Tibial artery (tissue), 4 donors: Measurements from ENCODE around the gene TESPA1.
"Not testable (repeated sequence)": the region's sequence is repeated elsewhere in the genome, so short reads cannot be mapped to it uniquely, and the experiment has no call there.

Experiments
- DNase-seq, 2 donors: peaks; one replicate each; pipeline ENCODE4 v3.0.0-alpha.2; 2019
- H3K27ac ChIP-seq, 2 donors: fragments of 200-600 bp; sonication (generic) in 1 of 2; 1 replicate in 1 of 2; 2 replicates in 1 of 2; pipeline ENCODE4 v1.5.1; 2018 to 2019; ENCODE audit warnings: mild to moderate bottlenecking in 1 of 2
- H3K27me3 ChIP-seq, 2 donors: fragments of 200-600 bp; sonication (generic) in 1 of 2; one replicate each; pipeline versions ENCODE4 v1.5.1 to v1.6.0; 2016 to 2019
- H3K36me3 ChIP-seq, 3 donors: fragments of 200-600 bp; sonication (generic) in 2 of 3; one replicate each; pipeline ENCODE4 v1.5.1; 2016 to 2019; ENCODE audit warnings: mild to moderate bottlenecking in 2 of 3
- H3K4me1 ChIP-seq, 4 donors: fragments of 200-600 bp; sonication (generic) in 2 of 4; 1 replicate in 3 of 4; 2 replicates in 1 of 4; pipeline ENCODE4 v1.5.1; 2016 to 2019
- H3K4me3 ChIP-seq, 2 donors: fragments of 200-600 bp; sonication (generic) in 1 of 2; 1 replicate in 1 of 2; 2 replicates in 1 of 2; pipeline ENCODE4 v1.5.1; 2018 to 2019; ENCODE audit warnings: mild to moderate bottlenecking in 2 of 2
- H3K9me3 ChIP-seq, 3 donors: fragments of 200-600 bp; sonication (generic) in 1 of 3; one replicate each; pipeline ENCODE4 v1.5.1; 2016 to 2019
- intact Hi-C: fragments of 100-400 bp; cut with DNase I; formaldehyde crosslinking; loops from one replicate; pipeline ENCODE4 v1.15.0; 2023; ENCODE audit warnings: low total_unique reads
- TF ChIP-seq, protein P1 (sequence below), 2 experiments: fragments of 200-600 bp in 1 of 2; fragments of 450-650 bp in 1 of 2; IDR thresholded peaks; one replicate each; pipeline ENCODE4 v1.5.1; 2017 to 2019; ENCODE audit warnings: antibody characterized with exemption in 2 of 2, mild to moderate bottlenecking in 1 of 2, moderate library complexity in 1 of 2

The TESPA1 gene

DNA sequence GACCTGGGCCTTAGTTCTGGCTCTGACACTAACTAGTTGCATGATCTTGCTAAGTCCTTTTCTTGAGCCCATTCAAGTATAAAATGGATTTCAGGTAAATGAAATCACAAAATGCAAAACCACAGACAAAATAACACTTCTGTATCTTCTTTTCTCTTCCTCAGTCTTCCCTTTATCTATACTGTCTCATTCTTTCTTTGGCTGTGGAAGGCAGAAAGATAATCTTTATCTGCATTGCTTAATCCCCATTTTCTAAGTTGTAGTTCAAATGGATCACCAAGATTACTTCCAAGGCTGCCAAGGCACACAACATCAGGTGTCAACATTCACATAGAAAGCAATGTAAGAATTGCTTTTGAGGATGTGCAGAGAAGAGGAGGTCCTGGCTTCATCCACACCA, 30.3 kb downstream of the TESPA1 start:
- Histone ChIP-seq H3K4me3 (no peak overlapping the region), H3K27me3 (peaks cover 0 to 2% of the 10 kb centered on the region in 2 donors), H3K27ac (no peak overlapping the region), H3K36me3 (no peaks in the 10 kb centered on the region), H3K4me1 (no peaks in the 10 kb centered on the region), H3K9me3 (no peaks in the 10 kb centered on the region)
- DNase-seq: no peak
- TF ChIP-seq, protein P1, sequence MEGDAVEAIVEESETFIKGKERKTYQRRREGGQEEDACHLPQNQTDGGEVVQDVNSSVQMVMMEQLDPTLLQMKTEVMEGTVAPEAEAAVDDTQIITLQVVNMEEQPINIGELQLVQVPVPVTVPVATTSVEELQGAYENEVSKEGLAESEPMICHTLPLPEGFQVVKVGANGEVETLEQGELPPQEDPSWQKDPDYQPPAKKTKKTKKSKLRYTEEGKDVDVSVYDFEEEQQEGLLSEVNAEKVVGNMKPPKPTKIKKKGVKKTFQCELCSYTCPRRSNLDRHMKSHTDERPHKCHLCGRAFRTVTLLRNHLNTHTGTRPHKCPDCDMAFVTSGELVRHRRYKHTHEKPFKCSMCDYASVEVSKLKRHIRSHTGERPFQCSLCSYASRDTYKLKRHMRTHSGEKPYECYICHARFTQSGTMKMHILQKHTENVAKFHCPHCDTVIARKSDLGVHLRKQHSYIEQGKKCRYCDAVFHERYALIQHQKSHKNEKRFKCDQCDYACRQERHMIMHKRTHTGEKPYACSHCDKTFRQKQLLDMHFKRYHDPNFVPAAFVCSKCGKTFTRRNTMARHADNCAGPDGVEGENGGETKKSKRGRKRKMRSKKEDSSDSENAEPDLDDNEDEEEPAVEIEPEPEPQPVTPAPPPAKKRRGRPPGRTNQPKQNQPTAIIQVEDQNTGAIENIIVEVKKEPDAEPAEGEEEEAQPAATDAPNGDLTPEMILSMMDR (IDR thresholded peaks at IDR 0.05): no peak
- intact Hi-C loops: no loop called here

DNA sequence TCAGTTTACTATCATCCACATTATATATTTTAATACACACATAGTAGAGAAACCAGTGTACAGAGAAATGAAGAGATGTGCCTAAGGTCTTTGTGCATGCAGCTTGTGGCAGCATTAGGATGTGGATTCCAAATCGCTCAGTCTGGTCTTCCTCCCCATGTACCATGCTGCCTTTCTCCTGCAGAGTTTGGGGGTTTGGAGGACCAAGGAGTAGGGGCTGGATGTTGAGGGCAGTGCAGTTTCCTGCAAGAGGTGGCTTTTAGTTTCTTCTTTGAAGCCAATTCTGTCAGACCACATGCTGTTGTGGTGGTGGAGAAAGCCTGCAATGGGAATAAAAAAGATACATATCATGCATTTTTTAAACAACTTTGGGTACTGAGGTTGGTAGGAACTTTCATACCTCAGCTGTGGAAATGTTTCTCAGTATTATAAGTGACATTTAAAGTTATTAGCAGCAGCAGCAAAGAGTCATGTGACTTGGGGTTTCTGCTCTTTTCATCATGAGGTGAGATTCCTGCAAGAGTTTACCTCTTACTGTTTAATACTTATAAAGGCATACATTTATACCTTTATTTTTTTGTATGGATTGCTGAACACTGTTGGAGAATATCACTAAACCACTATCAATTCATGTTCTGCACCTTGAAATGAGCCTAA, 34.4 kb downstream of the TESPA1 start:
- intact Hi-C loops: no loop called here

DNA sequence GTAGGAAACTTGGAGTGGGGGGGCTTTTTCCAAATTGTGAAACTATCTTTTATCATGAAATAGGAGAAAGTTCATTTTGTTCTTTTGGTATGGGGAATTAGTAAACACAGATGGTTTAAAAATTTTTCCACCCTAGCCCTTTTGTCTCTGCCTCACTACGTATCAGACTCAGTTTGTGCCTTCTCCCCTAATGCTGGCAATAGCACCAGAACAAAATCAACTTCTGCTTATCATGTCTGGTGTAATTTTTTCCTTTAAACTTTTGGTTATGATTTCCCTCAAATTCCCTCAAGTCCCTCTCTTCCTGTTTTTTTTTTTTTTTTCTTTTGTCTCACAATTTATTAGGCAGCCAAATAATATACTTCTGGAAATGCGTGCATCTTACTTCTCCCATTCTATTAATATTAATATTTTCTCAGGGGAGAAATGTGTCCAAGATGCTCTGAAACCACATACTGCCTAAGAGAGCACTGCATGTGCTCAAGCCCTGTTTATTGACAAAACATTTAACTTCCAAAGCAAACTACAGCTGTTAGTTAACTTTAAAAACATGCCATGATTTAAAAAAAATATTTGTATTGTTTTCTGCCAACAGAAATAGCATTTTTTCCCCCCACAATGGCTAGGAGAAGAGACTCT, 35.4 kb downstream of the TESPA1 start:
- no peaks in the 10 kb centered on the region for H3K27me3 ChIP-seq
- no peak overlapping the region for H3K27ac ChIP-seq
- no peaks in the 10 kb centered on the region for H3K9me3 ChIP-seq
- no peaks in the 10 kb centered on the region for H3K36me3 ChIP-seq
- DNase-seq: no peak
- no peaks in the 10 kb centered on the region for H3K4me1 ChIP-seq
- TF ChIP-seq, protein P1 (IDR thresholded peaks at IDR 0.05): no peak
- intact Hi-C loops: no loop called here
- no peak overlapping the region for H3K4me3 ChIP-seq

More for the DNA sequence above, 34.4 kb downstream of the TESPA1 start:
- H3K4me3 ChIP-seq: no peak overlapping the region
- H3K4me1 ChIP-seq: no peaks in the 10 kb centered on the region
- no peaks in the 10 kb centered on the region for H3K27me3 ChIP-seq
- no peaks in the 10 kb centered on the region for H3K9me3 ChIP-seq
- H3K27ac ChIP-seq: no peak overlapping the region
- TF ChIP-seq, protein P1 (IDR thresholded peaks at IDR 0.05): no peak
- DNase-seq: no peak
- H3K36me3 ChIP-seq: no peaks in the 10 kb centered on the region

DNA sequence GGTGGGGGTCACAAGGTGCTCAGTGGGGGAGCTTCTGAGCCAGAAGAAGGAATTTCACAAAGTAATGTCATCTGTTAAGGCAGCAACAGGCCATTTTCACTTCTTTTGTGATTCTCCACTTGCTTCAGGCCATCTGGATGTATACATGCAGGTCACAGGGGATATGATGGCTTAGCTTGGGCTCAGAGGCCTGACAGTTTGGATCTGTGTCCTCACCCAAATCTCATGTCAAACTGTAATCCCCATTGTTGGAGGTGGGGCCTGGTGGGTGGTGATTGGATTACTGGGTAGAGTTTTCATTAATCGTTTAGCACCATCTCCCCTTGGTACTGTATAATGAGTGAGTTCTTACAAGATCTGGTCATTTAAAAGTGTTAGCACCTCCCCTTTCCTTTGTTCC, 36.4 kb downstream of the TESPA1 start:
- intact Hi-C loops: no loop called here
- no peaks in the 10 kb centered on the region for H3K36me3 ChIP-seq
- no peak for DNase-seq
- no peaks in the 10 kb centered on the region for H3K27me3 ChIP-seq
- H3K4me3 ChIP-seq: no peak overlapping the region
- H3K27ac ChIP-seq: no peak overlapping the region
- no peaks in the 10 kb centered on the region for H3K9me3 ChIP-seq
- TF ChIP-seq, protein P1 (IDR thresholded peaks at IDR 0.05): no peak
- H3K4me1 ChIP-seq: no peaks in the 10 kb centered on the region

DNA sequence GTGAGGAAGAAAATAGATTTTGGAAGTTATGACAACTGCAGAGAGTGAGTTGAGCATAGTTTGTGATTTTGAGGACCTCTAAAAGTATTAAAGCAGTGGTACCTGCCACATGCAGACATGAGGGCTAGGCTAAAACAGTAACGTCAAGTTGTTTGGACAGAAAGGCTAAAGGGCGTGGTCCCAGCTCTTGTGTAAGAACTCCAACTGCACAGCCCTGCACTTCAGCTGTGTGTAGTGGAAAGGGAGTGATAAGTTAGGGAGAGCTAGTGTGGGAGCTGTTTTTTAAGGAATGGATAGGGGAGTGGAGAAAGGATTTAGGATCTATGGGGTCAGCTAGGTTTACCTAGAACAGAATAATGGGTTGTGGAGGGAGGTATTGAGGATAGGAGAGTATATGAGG, 39.5 kb downstream of the TESPA1 start:
- H3K27ac ChIP-seq: no peak overlapping the region
- no peak for DNase-seq
- no peaks in the 10 kb centered on the region for H3K4me1 ChIP-seq
- intact Hi-C loops: no loop called here
- H3K9me3 ChIP-seq: no peaks in the 10 kb centered on the region
- H3K27me3 ChIP-seq: no peaks in the 10 kb centered on the region
- no peak overlapping the region for H3K4me3 ChIP-seq
- H3K36me3 ChIP-seq: no peaks in the 10 kb centered on the region
- TF ChIP-seq, protein P1 (IDR thresholded peaks at IDR 0.05): no peak

DNA sequence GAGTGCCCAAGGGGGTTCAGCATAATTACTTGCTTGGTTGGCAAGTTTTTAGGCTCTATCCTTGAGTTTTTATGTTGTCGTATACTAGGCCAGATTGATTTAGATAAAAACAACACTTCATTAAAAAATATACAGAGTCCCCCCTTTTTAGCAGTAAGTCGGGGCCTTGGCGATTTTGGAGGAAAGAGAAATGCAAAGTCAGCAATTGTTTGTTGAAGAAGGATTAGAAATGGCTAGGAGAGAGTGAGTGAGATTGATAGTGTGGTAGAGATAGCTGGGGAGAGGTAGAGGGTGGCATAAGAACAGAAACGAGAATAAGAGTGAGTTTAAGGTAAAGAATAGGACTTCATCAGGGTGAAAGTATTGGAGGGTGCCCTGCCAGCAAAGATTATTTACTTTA, 41.3 kb downstream of the TESPA1 start:
- H3K27ac ChIP-seq, H3K9me3 ChIP-seq, H3K27me3 ChIP-seq, H3K4me1 ChIP-seq, intact Hi-C loops, H3K4me3 ChIP-seq, DNase-seq, H3K36me3 ChIP-seq: not testable (repeated sequence)
